Measurements from ENCODE around the gene NMB. TPM values are rescaled to one million over a fixed set of nuclear protein-coding genes. Genes with fewer than 3 reads are reported as not detected.
A peak's percentile ranks its signal among the peaks of the same experiment; 100 is the strongest.

Gene NMB
- total and polyA plus RNA-seq, 9 donors: 2.7 to 11.5 (median 7.3) TPM

GRCh38 chr15:84638103-84638502, 19.9 kb downstream of the NMB start:
- no peak for DNase-seq
- Histone ChIP-seq H3K27ac (no peak overlapping the region), H3K4me1 (ENCODE audit: insufficient read depth) (peaks cover 3% of the 10 kb centered on the region), H3K27me3 (no peaks in the 10 kb centered on the region), H3K4me3 (no peak overlapping the region), H3K36me3 (no peaks in the 10 kb centered on the region), H3K9me3 (no peaks in the 10 kb centered on the region)
- 71 to 76% (median 72%) methylated on average over 3 of the region's 3 CpGs for WGBS, 3 donors
- TF ChIP-seq, protein P1, sequence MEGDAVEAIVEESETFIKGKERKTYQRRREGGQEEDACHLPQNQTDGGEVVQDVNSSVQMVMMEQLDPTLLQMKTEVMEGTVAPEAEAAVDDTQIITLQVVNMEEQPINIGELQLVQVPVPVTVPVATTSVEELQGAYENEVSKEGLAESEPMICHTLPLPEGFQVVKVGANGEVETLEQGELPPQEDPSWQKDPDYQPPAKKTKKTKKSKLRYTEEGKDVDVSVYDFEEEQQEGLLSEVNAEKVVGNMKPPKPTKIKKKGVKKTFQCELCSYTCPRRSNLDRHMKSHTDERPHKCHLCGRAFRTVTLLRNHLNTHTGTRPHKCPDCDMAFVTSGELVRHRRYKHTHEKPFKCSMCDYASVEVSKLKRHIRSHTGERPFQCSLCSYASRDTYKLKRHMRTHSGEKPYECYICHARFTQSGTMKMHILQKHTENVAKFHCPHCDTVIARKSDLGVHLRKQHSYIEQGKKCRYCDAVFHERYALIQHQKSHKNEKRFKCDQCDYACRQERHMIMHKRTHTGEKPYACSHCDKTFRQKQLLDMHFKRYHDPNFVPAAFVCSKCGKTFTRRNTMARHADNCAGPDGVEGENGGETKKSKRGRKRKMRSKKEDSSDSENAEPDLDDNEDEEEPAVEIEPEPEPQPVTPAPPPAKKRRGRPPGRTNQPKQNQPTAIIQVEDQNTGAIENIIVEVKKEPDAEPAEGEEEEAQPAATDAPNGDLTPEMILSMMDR (IDR thresholded peaks at IDR 0.05): no peak
- TF ChIP-seq EP300 (IDR thresholded peaks at IDR 0.05) (no peak), POLR2A (IDR thresholded peaks at IDR 0.05) (no peak)
- intact Hi-C loops (cut with DNase I): no loop called here

DNA sequence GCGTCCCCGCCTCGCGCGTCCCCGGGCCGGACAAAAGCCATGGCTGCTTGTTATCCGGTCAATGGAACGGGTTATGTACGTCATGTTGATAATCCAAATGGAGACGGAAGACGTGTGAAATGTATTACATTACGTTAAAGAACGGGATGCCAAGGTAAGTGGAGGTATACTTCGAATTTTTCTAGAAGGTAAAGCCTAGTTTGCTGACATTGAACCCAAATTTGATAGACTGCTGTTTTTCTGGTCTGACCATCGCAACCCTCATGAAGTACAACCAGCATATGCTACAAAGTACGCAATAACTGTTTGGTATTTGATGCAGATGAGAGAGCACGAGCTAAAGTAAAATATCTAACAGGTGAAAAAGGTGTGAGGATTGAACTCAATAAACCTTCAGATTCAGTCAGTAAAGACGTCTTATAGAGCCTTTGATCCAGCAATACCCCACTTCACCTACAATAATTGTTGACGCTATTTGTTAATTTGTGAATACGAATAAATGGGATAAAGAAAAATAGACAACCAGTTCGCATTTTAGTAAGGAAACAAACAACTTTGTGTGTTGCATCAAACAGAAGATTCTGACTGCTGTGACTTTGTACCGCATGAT, 23.7 kb downstream of the NMB start:
- intact Hi-C loops (cut with DNase I): no loop called here
- DNase-seq: no peak
- Histone ChIP-seq H3K36me3 (no peaks in the 10 kb centered on the region), H3K9me3 (no peaks in the 10 kb centered on the region), H3K27ac (peak overlapping the region; percentile 86 to 91), H3K4me1 (ENCODE audit: insufficient read depth) (peaks cover 17% of the 10 kb centered on the region), H3K27me3 (no peaks in the 10 kb centered on the region), H3K4me3 (peak overlapping the region; percentile 76)
- TF ChIP-seq POLR2A (IDR thresholded peaks at IDR 0.05) (no peak), EP300 (IDR thresholded peaks at IDR 0.05) (no peak)
- TF ChIP-seq, protein P1 (IDR thresholded peaks at IDR 0.05): no peak
- 33 to 35% (median 33%) methylated on average over 23 of the region's 23 CpGs for WGBS, 3 donors

GRCh38 chr15:84633311-84634227, 24.4 kb downstream of the NMB start:
- DNase-seq: peak; percentile 59 to 78 (median 62)
- no peaks in the 10 kb centered on the region for H3K27me3 ChIP-seq
- peak overlapping the region; percentile 76 for H3K4me3 ChIP-seq
- H3K9me3 ChIP-seq: no peaks in the 10 kb centered on the region
- TF ChIP-seq POLR2A (IDR thresholded peaks at IDR 0.05): peak; percentile 9
- TF ChIP-seq, protein P1 (IDR thresholded peaks at IDR 0.05): no peak
- TF ChIP-seq EP300 (IDR thresholded peaks at IDR 0.05): no peak
- peak overlapping the region; percentile 86 to 91 for H3K27ac ChIP-seq
- peaks cover 17% of the 10 kb centered on the region for H3K4me1 ChIP-seq (ENCODE audit: insufficient read depth)
- no peaks in the 10 kb centered on the region for H3K36me3 ChIP-seq
- intact Hi-C loops (cut with DNase I): no loop called here
- 0% methylated on average over 16 to 105 of the region's 105 CpGs for WGBS, 3 donors

- Histone ChIP-seq H3K4me1 (ENCODE audit: insufficient read depth) (peaks cover 17% of the 10 kb centered on the region), H3K4me3 (peak overlapping the region; percentile 76), H3K36me3 (no peaks in the 10 kb centered on the region), H3K9me3 (no peaks in the 10 kb centered on the region), H3K27me3 (no peaks in the 10 kb centered on the region), H3K27ac (peak overlapping the region; percentile 35 to 63)
- 30 to 36% (median 31%) methylated on average over 7 of the region's 7 CpGs for WGBS, 3 donors
- TF ChIP-seq, protein P1 (IDR thresholded peaks at IDR 0.05): no peak
- no peak for TF ChIP-seq EP300 (IDR thresholded peaks at IDR 0.05)
- TF ChIP-seq POLR2A (IDR thresholded peaks at IDR 0.05): no peak
- no peak for DNase-seq
- intact Hi-C loops (cut with DNase I): no loop called here
These were observed 26.2 kb downstream of the NMB start for GRCh38 chr15:84631706-84632272.
